GM23338 (cell line): ENCODE data around the gene DGKB.

Experiments
- JUNB ChIP-seq: IDR thresholded peaks from one replicate; pipeline ENCODE4 v1.6.1; 2016; ENCODE audit warnings: antibody characterized with exemption; ENCODE audit not compliant: unreplicated experiment
- POLR2AphosphoS5 ChIP-seq: IDR thresholded peaks from 2 replicates; pipeline ENCODE4 v1.6.1; 2016; ENCODE audit warnings: antibody characterized with exemption, low read depth
- REST ChIP-seq: IDR thresholded peaks from one replicate; pipeline ENCODE4 v1.6.1; 2018; ENCODE audit warnings: antibody characterized with exemption; ENCODE audit not compliant: unreplicated experiment
- TF ChIP-seq, protein P1 (sequence below), 2 experiments: fragments of 200-600 bp in 1 of 2; sonication (generic) in 1 of 2; conservative IDR thresholded peaks; 2 replicates each; pipeline versions ENCODE4 v1.5.1 to v1.6.1; 2016 to 2017; ENCODE audit warnings: antibody characterized with exemption in 2 of 2, low read depth in 2 of 2, mild to moderate bottlenecking in 2 of 2, moderate library complexity in 1 of 2

GRCh38 chr7:14374336-14374735 lies 528.2 kb downstream of the DGKB start:
- TF ChIP-seq POLR2AphosphoS5 (no peak), JUNB (no peak), REST (no peak)
- TF ChIP-seq, protein P1, sequence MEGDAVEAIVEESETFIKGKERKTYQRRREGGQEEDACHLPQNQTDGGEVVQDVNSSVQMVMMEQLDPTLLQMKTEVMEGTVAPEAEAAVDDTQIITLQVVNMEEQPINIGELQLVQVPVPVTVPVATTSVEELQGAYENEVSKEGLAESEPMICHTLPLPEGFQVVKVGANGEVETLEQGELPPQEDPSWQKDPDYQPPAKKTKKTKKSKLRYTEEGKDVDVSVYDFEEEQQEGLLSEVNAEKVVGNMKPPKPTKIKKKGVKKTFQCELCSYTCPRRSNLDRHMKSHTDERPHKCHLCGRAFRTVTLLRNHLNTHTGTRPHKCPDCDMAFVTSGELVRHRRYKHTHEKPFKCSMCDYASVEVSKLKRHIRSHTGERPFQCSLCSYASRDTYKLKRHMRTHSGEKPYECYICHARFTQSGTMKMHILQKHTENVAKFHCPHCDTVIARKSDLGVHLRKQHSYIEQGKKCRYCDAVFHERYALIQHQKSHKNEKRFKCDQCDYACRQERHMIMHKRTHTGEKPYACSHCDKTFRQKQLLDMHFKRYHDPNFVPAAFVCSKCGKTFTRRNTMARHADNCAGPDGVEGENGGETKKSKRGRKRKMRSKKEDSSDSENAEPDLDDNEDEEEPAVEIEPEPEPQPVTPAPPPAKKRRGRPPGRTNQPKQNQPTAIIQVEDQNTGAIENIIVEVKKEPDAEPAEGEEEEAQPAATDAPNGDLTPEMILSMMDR (conservative IDR thresholded peaks at IDR 0.05; ENCODE audit: low read depth in 2 of 2): no peak
